K562 (cell line): ENCODE measurements around the gene CREB3L2. TPM values are rescaled to one million over a fixed set of nuclear protein-coding genes. Genes with fewer than 3 reads are reported as not detected.

Experiments
- BCOR ChIP-seq: fragments of 450-650 bp; IDR thresholded peaks from 2 replicates; pipeline ENCODE4 v1.6.1; 2016
- CHAMP1 ChIP-seq: fragments of 450-650 bp; IDR thresholded peaks from 2 replicates; pipeline ENCODE4 v1.6.1; 2016; ENCODE audit warnings: mild to moderate bottlenecking
- EP300 ChIP-seq: IDR thresholded peaks from 2 replicates; pipeline ENCODE4 v1.6.1; 2012; ENCODE audit warnings: low read length, improper control_type of control experiment
- HDGF ChIP-seq: fragments of 450-650 bp; IDR thresholded peaks from 2 replicates; pipeline ENCODE4 v1.6.1; 2016
- MBD1 ChIP-seq: fragments of 250-450 bp; sonication (Bioruptor Pico); IDR thresholded peaks from 2 replicates; pipeline ENCODE4 v1.8.0; 2022; ENCODE audit warnings: inconsistent platforms
- MEF2A ChIP-seq: IDR thresholded peaks from 2 replicates; pipeline ENCODE4 v1.6.1; 2011; ENCODE audit warnings: low read depth, mild to moderate bottlenecking, low read length, moderate library complexity; ENCODE audit not compliant: control insufficient read depth
- NR2F6 ChIP-seq: fragments of 450-650 bp; formaldehyde crosslinking; IDR thresholded peaks from 2 replicates; pipeline ENCODE4 v1.4.0; 2020; ENCODE audit warnings: mild to moderate bottlenecking
- PRPF4 ChIP-seq: fragments of 200-400 bp; formaldehyde crosslinking; IDR thresholded peaks from one replicate; pipeline ENCODE4 v1.6.1; 2017; ENCODE audit warnings: low read length, low read depth, mild to moderate bottlenecking; ENCODE audit not compliant: insufficient read depth, poor library complexity, severe bottlenecking
- SMARCA5 ChIP-seq: fragments of 450-650 bp; IDR thresholded peaks from 2 replicates; pipeline ENCODE4 v1.6.1; 2016
- ZNF57 ChIP-seq: fragments of 450-650 bp; formaldehyde crosslinking; IDR thresholded peaks from 2 replicates; pipeline ENCODE4 v1.4.0; 2020; ENCODE audit warnings: mild to moderate bottlenecking, moderate library complexity
- polyA plus RNA-seq, 8 experiments: library from polyadenylated mRNA; depleted of rRNA in 4 of 8; stranded (reverse) in 5 of 8; unstranded in 3 of 8; fragments of >200 nt; fragmentation: Nextera tagmentation in 2 of 8; fragmentation: Illumina TruSeq in 1 of 8; extraction: Ambion mirVana in 2 of 8; extraction: Trizol in 1 of 8; gene quantifications; 2 replicates each; pipeline versions ENCODE4 v1.2.1 to v1.2.3, GENCODE V29; 2011 to 2014; ENCODE audit warnings: inconsistent platforms in 1 of 8, missing spikeins in 1 of 8
- total RNA-seq, 7 experiments: library from RNA; depleted of rRNA in 6 of 7; stranded (reverse); fragments of >200 nt in 6 of 7; fragmentation: Illumina TruSeq in 2 of 7; extraction: Trizol in 2 of 7; gene quantifications; 2 replicates each; pipeline versions ENCODE4 v1.2.1 to v1.2.3, GENCODE V29; 2011 to 2021; ENCODE audit warnings: low replicate concordance in 1 of 7

CREB3L2 gene
- total and polyA plus RNA-seq, 9 of the 15 experiments (the other 6 are each of a cell fraction or from before 2014, with no cell fraction given): 7.1 to 45.6 (median 15.8) TPM

- TF ChIP-seq HDGF (0 out of 2 replicates have a peak, but pooled peaks have one; percentile 59), PRPF4 (no peak), BCOR (peak; percentile 75; the same call in 1 of the 2 replicates), ZNF57 (no peak), MEF2A (no peak), SMARCA5 (0 out of 2 replicates have a peak, but pooled peaks have one; percentile 66), NR2F6 (CRISPR knock-in tag) (no peak), MBD1 (CRISPR knock-in tag) (0 out of 2 replicates have a peak, but pooled peaks have one; percentile 5), CHAMP1 (0 out of 2 replicates have a peak, but pooled peaks have one; percentile 26), EP300 (no peak)
- TF ChIP-seq, all 486 proteins: peak for 42
Measured at GRCh38 chr7:138008588-138009349, 6.9 kb upstream of the CREB3L2 start (continued).
